ENCODE measurements around the gene ERFL.

ERFL gene

DNA sequence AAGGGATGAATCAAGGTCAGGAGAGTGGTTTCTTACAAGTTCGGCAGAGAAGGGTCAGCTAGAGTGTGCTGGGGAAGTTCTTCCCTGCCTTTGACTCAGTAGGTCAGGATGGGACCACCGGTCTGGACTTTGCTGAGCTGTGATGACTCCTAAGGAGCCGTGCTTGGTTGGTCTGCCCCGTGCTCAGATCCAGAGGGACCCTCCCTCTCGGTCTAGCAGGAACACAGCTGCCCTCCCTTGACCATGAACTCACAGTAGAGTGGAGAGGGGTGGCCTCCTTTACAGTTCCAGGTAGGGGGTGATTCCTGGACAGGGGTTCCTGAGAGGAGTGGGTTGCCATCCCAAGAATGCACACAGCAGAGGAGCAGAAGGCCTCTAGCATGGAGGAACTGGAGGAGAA is 63.9 kb downstream of the ERFL start:
- Histone ChIP-seq H3K9me3 (no peaks in the 10 kb centered on the region), H3K4me3 (no peak overlapping the region), H3K36me3 (peaks cover 53 to 83% (median 73%) of the 10 kb centered on the region in 3 donors), H3K4me1 (peaks cover 0 to 43% (median 29%) of the 10 kb centered on the region in 4 donors), H3K27me3 (no peaks in the 10 kb centered on the region), H3K27ac (no peak overlapping the region)
- intact Hi-C loops (cut with DNase I; ENCODE audit: low total_unique reads): no loop called here
- TF ChIP-seq, protein P1, sequence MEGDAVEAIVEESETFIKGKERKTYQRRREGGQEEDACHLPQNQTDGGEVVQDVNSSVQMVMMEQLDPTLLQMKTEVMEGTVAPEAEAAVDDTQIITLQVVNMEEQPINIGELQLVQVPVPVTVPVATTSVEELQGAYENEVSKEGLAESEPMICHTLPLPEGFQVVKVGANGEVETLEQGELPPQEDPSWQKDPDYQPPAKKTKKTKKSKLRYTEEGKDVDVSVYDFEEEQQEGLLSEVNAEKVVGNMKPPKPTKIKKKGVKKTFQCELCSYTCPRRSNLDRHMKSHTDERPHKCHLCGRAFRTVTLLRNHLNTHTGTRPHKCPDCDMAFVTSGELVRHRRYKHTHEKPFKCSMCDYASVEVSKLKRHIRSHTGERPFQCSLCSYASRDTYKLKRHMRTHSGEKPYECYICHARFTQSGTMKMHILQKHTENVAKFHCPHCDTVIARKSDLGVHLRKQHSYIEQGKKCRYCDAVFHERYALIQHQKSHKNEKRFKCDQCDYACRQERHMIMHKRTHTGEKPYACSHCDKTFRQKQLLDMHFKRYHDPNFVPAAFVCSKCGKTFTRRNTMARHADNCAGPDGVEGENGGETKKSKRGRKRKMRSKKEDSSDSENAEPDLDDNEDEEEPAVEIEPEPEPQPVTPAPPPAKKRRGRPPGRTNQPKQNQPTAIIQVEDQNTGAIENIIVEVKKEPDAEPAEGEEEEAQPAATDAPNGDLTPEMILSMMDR (IDR thresholded peaks at IDR 0.05): no peak
- no peak for DNase-seq

DNA sequence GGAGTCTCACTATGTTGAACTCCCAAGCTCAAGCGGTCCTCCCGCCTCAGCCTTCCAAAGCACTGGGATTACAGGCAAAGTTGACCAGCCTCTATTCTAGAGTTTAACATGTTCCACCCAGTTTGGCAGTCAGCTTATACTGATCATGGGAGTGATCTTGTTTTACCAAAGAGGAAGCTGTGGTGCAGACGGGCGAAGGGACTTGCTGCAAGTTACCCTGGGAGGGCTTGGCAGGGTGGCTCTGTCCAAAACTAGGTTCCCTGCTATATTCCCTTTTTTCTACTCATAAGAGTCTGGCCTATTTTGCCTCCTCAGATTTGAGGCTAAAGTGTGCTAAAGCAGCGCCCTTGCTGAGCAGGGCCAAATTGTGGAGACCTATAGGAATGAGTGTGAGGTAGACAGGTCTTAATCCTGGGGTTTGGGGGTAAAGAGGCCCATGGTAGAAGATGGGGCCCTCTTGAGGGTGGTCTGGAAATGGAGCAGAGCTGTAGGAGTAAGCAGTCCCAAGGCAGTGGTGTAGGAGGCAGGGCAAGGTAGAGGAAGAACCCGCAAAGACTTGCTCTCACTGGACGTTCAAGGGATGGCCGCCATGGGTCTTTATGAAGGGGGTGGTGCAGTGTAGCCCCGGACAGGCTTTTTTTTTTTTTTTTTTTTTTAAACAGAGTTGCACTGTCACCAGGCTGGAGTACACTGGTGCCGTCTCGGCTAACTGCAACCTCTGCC is 64.9 kb downstream of the ERFL start:
- intact Hi-C loops (cut with DNase I; ENCODE audit: low total_unique reads): no loop called here

DNA sequence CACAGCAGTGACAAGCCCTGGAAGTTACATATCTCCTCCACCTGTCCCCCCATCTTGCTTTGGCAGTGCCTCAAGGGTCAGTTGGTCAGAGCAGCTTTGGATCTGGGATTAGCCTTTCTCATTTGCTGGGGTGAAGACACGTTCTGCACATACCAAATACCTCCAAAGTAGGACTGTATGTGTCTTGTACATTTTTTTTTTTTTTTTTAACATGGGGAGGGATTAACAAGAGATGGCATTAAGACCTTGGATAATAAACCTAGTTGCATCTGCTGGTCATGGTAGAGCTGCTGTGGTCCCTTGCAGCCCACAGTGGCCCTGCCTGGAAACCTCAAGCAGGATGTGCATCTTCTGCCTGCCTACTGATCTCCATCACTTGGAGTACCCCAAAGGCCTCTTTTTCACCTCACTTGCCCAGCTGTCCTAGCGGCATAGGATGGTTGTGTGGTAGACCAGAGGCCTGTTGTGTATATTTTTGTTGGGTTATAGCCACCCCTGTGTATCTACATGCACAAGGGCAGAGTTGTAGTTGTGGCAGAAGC is 65.7 kb downstream of the ERFL start:
- no peaks in the 10 kb centered on the region for H3K27me3 ChIP-seq
- intact Hi-C loops (cut with DNase I; ENCODE audit: low total_unique reads): no loop called here

More for the DNA sequence above, 64.9 kb downstream of the ERFL start:
- Histone ChIP-seq H3K27me3 (no peaks in the 10 kb centered on the region), H3K36me3 (peaks cover 45 to 73% (median 63%) of the 10 kb centered on the region in 3 donors), H3K27ac (no peak overlapping the region), H3K9me3 (no peaks in the 10 kb centered on the region), H3K4me1 (peaks cover 0 to 43% (median 29%) of the 10 kb centered on the region in 4 donors), H3K4me3 (no peak overlapping the region)
- no peak for DNase-seq
- TF ChIP-seq, protein P1 (IDR thresholded peaks at IDR 0.05): no peak

DNA sequence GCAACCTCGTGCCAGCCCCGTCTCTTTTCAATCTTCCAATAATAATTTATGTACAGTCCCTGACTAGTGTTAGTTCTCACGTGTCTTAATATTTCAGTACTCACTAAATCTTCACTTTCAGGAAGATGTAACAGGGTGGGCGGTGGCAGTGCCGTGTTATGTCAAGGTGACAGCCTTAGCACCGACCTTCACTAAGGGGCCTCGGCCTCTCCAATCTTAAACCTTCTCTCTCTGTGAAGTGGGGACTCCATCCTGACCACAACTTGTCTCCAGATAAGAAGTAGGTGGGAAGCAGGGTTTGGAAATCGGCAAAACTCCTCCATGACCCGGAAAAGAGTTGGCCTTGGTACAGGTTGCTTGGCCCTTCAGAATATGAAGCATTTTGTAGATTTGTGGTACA is 66.4 kb downstream of the ERFL start:
- H3K4me3 ChIP-seq: no peak overlapping the region
- intact Hi-C loops (cut with DNase I; ENCODE audit: low total_unique reads): loop anchor here (2.0 kb wide), 1 partner anchor 23 kb away; no protein-coding TSS in a partner anchor

More for the DNA sequence above, 65.7 kb downstream of the ERFL start:
- H3K27ac ChIP-seq: no peak overlapping the region
- TF ChIP-seq, protein P1 (IDR thresholded peaks at IDR 0.05): no peak
- H3K4me1 ChIP-seq: peaks cover 0 to 43% (median 29%) of the 10 kb centered on the region in 4 donors
- no peaks in the 10 kb centered on the region for H3K9me3 ChIP-seq
- H3K4me3 ChIP-seq: no peak overlapping the region
- no peak for DNase-seq
- H3K36me3 ChIP-seq: peaks cover 45 to 65% (median 54%) of the 10 kb centered on the region in 3 donors

DNA sequence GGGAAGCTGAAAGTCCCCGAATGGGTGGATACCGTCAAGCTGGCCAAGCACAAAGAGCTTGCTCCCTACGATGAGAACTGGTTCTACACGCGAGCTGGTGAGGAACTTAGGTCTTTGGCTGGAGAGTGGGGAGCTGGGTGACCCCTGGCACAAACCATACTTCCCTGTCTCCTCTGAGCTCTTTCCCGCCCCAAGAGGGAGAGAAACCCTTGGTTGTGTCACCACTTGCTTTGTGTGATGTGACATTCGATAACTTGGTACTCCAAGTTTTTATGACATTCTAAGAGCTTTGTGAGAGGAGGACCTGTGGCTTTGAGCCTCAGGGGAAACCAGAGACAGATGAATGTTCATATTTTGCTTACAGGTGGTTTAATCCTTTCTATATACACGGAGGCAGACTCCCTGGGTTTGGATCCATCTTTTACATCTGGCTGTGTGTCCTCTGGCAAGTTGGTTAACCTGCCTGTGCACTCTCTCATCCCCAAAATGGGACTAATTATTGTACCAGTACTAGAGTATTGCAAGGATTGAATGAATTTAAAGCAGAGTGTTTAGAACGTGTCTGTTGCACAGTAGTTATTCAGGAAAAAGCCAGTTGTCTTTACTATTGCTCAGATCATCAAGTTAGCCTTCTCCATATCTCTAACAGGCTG is 67.0 kb downstream of the ERFL start:
- Histone ChIP-seq H3K36me3 (peaks cover 39 to 52% (median 49%) of the 10 kb centered on the region in 3 donors), H3K9me3 (no peaks in the 10 kb centered on the region), H3K27ac (peak overlapping the region; percentile 89 to 92), H3K27me3 (no peaks in the 10 kb centered on the region), H3K4me3 (peak overlapping the region; percentile 73 to 88), H3K4me1 (peaks cover 0 to 39% (median 29%) of the 10 kb centered on the region in 4 donors)
- no peak for DNase-seq
- intact Hi-C loops (cut with DNase I; ENCODE audit: low total_unique reads): loop anchor here (2.0 kb wide), 1 partner anchor 24 kb away; no protein-coding TSS in a partner anchor
- TF ChIP-seq, protein P1 (IDR thresholded peaks at IDR 0.05): no peak

More for the DNA sequence above, 66.4 kb downstream of the ERFL start:
- peaks cover 0 to 43% (median 29%) of the 10 kb centered on the region in 4 donors for H3K4me1 ChIP-seq
- no peak overlapping the region for H3K27ac ChIP-seq
- no peak for DNase-seq
- TF ChIP-seq, protein P1 (IDR thresholded peaks at IDR 0.05): no peak
- H3K9me3 ChIP-seq: no peaks in the 10 kb centered on the region
- H3K36me3 ChIP-seq: peaks cover 42 to 58% (median 52%) of the 10 kb centered on the region in 3 donors
- no peaks in the 10 kb centered on the region for H3K27me3 ChIP-seq

Data from tibial artery (tissue), 4 donors.